GM18508 (cell line): ENCODE data around the gene SHISA9.
"Not testable (repeated sequence)": the region's sequence is repeated elsewhere in the genome, so short reads cannot be mapped to it uniquely, and the experiment has no call there.

Source experiments
- ATAC-seq: cut with Tn5 transposase; IDR thresholded peaks from one replicate; pipeline ENCODE4 v1.9.1; 2021; ENCODE audit warnings: moderate number of reproducible peaks; ENCODE audit not compliant: insufficient read depth, unreplicated experiment

The SHISA9 gene

GRCh38 chr16:12901597-12902461, at the start of gene SHISA9:
Gene SHISA9, plus strand, starts transcription at chr16:12901598.
- ATAC-seq: no peak

DNA sequence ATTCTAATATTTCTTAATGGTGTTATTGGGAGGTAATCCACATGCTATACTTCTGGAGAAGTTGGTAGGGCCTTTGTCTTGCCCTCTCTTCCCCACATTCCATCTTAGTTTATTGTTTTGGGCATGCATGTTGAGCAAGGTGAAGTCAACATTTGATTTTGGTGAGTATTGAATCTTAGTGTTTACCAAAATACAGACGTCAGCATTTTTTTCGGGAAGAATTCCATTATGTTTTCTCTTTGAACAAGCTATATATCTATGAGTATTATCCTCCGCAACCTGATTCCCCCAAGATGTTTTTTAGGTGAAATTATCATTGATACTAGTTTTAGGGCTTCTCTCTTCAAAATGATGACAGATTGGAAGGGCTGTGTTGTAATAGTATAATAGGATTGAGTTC, 47.4 kb upstream of the SHISA9 start:
- no peak for ATAC-seq

DNA sequence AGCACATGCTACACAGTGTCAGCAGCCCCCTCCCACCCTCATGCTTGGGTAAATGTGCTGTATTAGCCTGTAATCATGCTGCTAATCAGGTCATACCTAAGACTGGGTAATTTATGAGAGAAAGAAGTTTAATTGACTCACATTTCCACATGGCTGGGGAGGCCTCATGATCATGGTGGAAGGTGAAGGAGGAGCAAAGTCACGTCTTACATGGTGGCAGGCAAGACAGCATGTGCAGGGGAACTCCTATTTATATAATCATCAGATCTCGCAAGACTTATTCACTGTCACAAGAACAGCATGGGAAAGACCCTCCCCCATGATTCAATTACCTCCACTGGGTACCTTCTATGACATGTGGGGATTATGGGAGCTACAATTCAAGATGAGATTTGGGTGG, 44.0 kb upstream of the SHISA9 start:
- ATAC-seq: not testable (repeated sequence)

- no peak for ATAC-seq
Observed at GRCh38 chr16:12862327-12862726, 39.1 kb upstream of the SHISA9 start.

- ATAC-seq: no peak
Observed at GRCh38 chr16:12862941-12863340, 38.5 kb upstream of the SHISA9 start.

- no peak for ATAC-seq
Observed at GRCh38 chr16:12866981-12867551, 34.3 kb upstream of the SHISA9 start.

DNA sequence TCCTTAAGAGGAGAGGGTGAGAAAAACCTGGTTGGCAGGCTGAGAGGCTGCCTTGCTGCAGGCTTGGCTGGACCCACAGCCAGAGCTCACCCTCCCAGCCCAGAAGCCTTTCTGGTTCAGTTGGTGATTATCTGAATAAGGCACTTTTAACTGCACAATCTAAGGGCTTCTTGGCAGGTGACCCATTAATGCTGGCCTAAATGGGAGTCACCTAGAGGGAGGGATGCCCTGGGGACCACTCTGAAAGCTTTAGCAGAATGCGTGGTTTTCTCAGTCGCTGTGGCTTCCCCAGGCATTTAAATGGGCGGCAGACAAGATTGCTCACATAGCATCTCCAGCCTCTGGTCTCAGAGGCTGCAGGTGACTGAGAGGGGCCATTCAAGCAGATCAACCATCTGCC, 33.2 kb upstream of the SHISA9 start:
- ATAC-seq: no peak

DNA sequence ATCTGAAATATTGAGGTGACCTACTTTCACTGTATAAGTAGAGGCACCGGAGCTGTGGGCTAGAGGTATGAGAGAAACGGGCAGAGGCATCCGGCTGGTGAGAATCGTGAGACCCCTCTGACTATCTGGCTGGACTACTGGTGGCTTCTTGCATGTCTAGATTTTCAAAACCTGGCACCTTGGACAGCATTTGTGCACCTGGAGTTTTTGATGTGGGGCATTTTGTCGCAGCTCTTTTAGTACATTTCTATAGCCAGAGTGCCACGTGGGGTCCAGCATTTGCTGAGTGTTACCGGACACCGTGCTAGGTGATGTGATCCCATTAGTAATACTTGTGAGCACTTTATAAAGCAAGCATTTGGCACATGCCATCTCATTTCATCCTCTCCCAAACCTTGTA, 32.6 kb upstream of the SHISA9 start:
- no peak for ATAC-seq

- ATAC-seq: no peak
Observed at GRCh38 chr16:12869698-12870427, 31.5 kb upstream of the SHISA9 start.

DNA sequence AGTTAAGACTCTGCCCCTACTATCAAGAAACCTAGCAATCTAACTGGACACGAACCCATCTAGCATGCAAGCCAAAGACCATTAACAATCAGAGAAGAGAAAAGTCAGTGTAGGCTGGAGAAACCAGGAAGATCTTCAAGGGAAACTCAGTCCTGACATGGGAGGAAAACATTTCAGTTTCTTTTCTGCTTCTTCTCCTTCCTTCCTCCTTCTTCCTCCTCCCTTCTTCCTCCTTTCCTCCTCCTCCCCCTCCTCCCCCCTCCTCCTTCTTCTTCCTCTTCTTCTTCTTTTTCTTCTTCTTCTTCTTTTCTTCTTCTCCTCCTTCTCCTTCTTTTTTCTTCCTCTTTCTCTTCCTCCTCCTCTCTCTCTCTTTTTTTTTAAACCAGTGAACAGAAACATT, 29.6 kb upstream of the SHISA9 start:
- no peak for ATAC-seq

- no peak for ATAC-seq
Observed at GRCh38 chr16:12874186-12874585, 27.2 kb upstream of the SHISA9 start.

GRCh38 chr16:12876778-12877177, 24.6 kb upstream of the SHISA9 start:
- no peak for ATAC-seq

DNA sequence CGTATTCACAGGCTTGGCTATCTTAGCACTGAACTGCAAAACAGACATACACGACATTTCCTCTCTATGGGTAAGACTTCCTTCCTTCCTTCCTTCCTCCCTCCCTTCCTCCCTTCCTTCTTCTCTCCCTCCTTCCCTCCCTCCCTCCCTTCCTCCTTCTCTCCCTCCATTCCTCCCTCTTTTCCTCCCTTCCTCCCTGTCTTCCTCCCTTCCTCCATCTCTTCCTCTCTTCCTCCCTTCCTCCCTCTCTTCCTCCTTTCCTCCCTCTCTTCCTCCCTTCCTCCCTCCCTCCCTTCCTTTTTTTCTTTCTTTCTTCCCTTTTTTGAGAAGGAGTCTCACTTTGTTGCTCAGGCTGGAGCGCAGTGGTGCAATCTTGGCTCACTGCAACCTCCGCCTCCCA, 22.4 kb upstream of the SHISA9 start:
- no peak for ATAC-seq

GRCh38 chr16:12879812-12880211, 21.6 kb upstream of the SHISA9 start:
- no peak for ATAC-seq

- ATAC-seq: no peak
Observed at GRCh38 chr16:12881182-12881581, 20.2 kb upstream of the SHISA9 start.

DNA sequence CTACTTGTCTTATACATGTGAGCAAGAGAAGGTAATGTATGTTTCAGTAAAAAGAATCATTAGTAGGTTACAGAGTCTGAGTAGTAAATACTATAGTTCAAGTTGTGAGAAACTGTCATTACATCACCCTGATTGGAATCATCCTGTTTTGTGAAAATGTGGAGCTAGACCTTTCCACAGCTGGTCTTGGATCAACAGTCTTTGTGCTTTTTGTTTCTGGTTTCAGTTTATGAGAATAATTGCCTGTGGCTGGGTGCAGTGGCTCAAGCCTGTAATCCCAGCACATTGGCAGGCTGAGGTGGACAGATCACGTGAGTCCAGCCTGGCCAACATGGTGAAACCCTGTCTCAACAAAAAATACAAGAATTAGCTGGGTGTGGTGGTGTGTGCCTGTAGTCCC, 19.7 kb upstream of the SHISA9 start:
- no peak for ATAC-seq

DNA sequence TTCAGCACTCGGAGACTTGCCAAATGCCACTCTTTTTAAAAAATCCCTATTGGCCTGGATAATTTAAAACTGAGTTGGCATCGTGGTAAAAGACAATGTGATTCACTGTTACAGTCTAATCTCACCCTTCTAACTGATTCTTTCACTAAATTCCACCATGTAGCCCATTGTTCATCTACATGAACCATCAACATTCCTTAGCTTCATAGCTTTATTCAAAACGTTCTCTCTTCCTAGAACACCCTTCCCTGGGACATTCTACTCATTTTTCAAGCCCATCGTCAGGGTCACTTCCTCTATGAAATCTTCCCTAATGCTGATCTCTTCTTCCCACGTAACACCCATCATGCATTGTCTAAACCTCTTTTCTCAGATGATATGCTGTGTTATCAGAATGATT, 15.7 kb upstream of the SHISA9 start:
- ATAC-seq: no peak

GRCh38 chr16:12891836-12892235, 9.6 kb upstream of the SHISA9 start:
- no peak for ATAC-seq

DNA sequence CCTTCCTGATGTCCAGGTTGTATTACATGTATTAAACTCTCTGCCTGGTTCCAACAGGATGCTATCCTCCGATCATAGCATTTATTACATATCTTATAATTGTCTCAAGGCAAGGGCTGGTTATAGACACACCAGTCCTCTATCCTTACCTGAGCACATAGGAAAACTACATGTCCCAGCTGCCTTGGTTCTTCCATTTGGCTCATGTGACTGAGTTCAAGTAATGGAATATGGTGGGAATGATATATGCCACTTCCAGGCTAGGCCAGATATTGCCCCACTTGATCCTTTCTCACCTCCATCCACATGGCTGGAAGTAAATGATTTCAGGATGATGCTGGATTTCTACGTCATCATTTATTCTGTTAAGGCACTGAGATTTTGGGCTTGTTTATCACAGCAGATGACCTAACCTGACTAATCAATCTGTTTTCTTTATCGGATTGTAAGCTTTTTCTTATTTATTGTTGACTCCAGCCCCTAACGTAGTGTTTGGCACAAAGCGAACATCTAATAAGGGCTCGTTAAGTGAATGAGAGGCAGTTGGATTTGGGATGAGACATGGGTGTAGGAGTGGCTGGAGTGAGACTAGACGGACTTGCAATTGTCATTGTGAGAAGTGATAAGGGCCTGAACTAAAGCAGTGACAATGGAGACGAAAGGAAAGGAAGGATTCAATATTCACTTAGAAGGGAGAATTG, 8.2 kb upstream of the SHISA9 start:
- ATAC-seq: no peak

DNA sequence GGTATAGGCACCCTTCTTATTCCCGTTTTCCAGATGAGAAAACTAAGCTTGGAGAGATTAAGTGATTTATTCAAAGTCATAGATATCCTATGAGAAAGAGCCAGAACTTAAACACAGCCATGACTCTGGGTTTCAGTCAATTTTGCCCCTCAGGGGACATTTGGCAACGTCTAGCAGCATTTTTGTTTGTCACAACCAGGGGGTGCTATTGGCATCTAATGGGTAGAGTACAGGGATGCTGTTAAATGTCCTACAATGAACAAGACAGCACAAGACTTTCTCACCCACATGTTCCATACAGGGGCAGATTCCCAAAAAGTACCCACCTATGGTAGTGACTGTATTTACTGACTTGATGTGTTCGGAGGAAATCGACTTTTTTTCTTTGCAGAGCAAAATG, 4.8 kb upstream of the SHISA9 start:
- ATAC-seq: no peak

DNA sequence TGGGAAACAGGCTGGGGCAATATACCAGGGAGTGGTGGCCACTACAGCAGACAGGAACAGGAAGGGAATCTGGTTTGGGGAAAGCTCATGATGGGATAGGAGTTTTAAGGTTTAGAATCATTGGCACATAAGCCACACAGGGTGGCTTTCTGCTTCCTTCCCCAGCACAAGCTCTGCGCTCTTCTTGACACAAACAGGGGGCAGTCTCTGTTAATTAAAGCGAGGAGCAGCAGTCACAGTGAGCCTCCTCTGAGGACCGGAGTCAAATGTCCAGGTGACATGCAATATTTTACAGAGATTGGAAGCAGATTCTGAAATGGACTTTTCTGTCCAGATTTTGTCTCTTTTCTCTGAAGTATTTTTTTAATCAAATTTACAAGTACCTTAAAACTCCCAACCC, 2.8 kb upstream of the SHISA9 start:
- ATAC-seq: no peak
